ENCODE results near the gene C3orf49. TPM values are rescaled to one million over a fixed set of nuclear protein-coding genes. Genes with fewer than 3 reads are reported as not detected.
A peak's percentile ranks its signal among the peaks of the same experiment; 100 is the strongest.

Gene C3orf49
- total RNA-seq, 4 donors from 2014 or later = not detected

GRCh38 chr3:63842127-63842526 lies 23.0 kb downstream of the C3orf49 start:
- intact Hi-C loops (cut with DNase I; ENCODE audit: low total_unique reads) = no loop called here
- H3K4me3 ChIP-seq = no peak overlapping the region
- no peak overlapping the region for H3K27ac ChIP-seq
- no peak for TF ChIP-seq POLR2A (IDR thresholded peaks at IDR 0.05)
- TF ChIP-seq, protein P1, sequence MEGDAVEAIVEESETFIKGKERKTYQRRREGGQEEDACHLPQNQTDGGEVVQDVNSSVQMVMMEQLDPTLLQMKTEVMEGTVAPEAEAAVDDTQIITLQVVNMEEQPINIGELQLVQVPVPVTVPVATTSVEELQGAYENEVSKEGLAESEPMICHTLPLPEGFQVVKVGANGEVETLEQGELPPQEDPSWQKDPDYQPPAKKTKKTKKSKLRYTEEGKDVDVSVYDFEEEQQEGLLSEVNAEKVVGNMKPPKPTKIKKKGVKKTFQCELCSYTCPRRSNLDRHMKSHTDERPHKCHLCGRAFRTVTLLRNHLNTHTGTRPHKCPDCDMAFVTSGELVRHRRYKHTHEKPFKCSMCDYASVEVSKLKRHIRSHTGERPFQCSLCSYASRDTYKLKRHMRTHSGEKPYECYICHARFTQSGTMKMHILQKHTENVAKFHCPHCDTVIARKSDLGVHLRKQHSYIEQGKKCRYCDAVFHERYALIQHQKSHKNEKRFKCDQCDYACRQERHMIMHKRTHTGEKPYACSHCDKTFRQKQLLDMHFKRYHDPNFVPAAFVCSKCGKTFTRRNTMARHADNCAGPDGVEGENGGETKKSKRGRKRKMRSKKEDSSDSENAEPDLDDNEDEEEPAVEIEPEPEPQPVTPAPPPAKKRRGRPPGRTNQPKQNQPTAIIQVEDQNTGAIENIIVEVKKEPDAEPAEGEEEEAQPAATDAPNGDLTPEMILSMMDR (IDR thresholded peaks at IDR 0.05 in 4 of 5, conservative IDR thresholded peaks at IDR 0.05 in 1 of 5) = no peak
- H3K4me1 ChIP-seq = no peaks in the 10 kb centered on the region
- H3K27me3 ChIP-seq = no peaks in the 10 kb centered on the region
- no peaks in the 10 kb centered on the region for H3K36me3 ChIP-seq
- in situ Hi-C loops (cut with MboI; ENCODE audit: low sequenced_read_pairs in 4 of 4) = no loop called here
- H3K9me3 ChIP-seq = no peaks in the 10 kb centered on the region
- DNase-seq (no peak), ATAC-seq (no peak)

DNA sequence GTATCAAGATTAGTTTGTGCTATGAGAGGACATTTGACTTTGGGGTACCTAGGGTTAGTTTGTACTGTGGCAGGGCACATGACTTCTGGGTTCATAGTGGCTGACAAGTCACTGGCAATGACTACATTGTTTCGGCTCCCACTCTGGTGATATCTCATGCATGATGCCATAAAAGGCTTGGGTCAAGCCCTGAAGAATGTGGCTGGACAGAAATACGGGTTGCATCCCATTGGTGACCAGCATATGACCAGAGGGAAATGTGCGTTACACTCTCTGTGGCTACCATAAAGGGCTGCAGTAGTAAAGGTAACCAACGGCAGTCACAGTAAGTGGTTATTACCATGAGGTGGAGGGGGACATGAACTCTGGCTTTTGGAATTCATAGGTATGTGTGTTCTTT lies 26.1 kb downstream of the C3orf49 start:
- Histone ChIP-seq H3K4me3 (no peak overlapping the region), H3K36me3 (no peaks in the 10 kb centered on the region), H3K4me1 (no peaks in the 10 kb centered on the region), H3K9me3 (no peaks in the 10 kb centered on the region), H3K27ac (peak overlapping the region in 1 of 4 donors; percentile 3), H3K27me3 (no peaks in the 10 kb centered on the region)
- TF ChIP-seq POLR2A (IDR thresholded peaks at IDR 0.05) = no peak
- TF ChIP-seq, protein P1 (IDR thresholded peaks at IDR 0.05 in 4 of 5, conservative IDR thresholded peaks at IDR 0.05 in 1 of 5) = no peak
- in situ Hi-C loops (cut with MboI; ENCODE audit: low sequenced_read_pairs in 4 of 4) (no loop called here), intact Hi-C loops (cut with DNase I; ENCODE audit: low total_unique reads) (no loop called here)
- DNase-seq (no peak), ATAC-seq (no peak)

GRCh38 chr3:63847718-63848450 lies 28.8 kb downstream of the C3orf49 start:
- no peak overlapping the region for H3K4me3 ChIP-seq
- DNase-seq (no peak), ATAC-seq (no peak)
- in situ Hi-C loops (cut with MboI; ENCODE audit: low sequenced_read_pairs in 4 of 4) (no loop called here), intact Hi-C loops (cut with DNase I; ENCODE audit: low total_unique reads) (no loop called here)
- H3K4me1 ChIP-seq = no peaks in the 10 kb centered on the region
- H3K27me3 ChIP-seq = no peaks in the 10 kb centered on the region
- no peaks in the 10 kb centered on the region for H3K9me3 ChIP-seq
- no peak for TF ChIP-seq POLR2A (IDR thresholded peaks at IDR 0.05)
- TF ChIP-seq, protein P1 (IDR thresholded peaks at IDR 0.05 in 4 of 5, conservative IDR thresholded peaks at IDR 0.05 in 1 of 5) = no peak
- H3K27ac ChIP-seq = no peak overlapping the region
- no peaks in the 10 kb centered on the region for H3K36me3 ChIP-seq

DNA sequence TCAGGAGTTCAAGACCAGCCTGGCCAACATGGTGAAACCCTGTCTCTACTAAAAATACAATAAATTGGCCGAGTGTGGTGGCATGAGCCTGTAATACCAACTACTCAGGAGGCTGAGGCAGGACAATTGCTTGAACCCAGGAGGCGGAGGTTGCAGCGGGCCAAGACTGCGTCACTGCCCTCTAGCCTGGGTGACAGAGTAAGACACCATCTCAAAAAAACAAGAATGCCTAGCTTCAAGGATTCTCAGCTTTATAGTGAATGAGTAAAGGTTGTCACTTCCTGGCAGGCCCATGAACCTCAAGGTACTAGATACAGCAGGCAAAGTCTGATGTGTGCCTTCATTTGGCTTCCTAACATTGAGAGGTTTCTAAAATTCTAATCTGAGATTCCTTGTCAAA lies 30.1 kb downstream of the C3orf49 start:
- ATAC-seq (no peak), DNase-seq (no peak)
- Histone ChIP-seq H3K27me3 (no peaks in the 10 kb centered on the region), H3K36me3 (no peaks in the 10 kb centered on the region), H3K4me1 (no peaks in the 10 kb centered on the region), H3K4me3 (no peak overlapping the region), H3K27ac (no peak overlapping the region), H3K9me3 (no peaks in the 10 kb centered on the region)
- in situ Hi-C loops (cut with MboI; ENCODE audit: low sequenced_read_pairs in 4 of 4) (no loop called here), intact Hi-C loops (cut with DNase I; ENCODE audit: low total_unique reads) (no loop called here)
- no peak for TF ChIP-seq POLR2A (IDR thresholded peaks at IDR 0.05)
- TF ChIP-seq, protein P1 (IDR thresholded peaks at IDR 0.05 in 4 of 5, conservative IDR thresholded peaks at IDR 0.05 in 1 of 5) = no peak

- H3K27me3 ChIP-seq = no peaks in the 10 kb centered on the region
- intact Hi-C loops (cut with DNase I; ENCODE audit: low total_unique reads) (no loop called here), in situ Hi-C loops (cut with MboI; ENCODE audit: low sequenced_read_pairs in 4 of 4) (no loop called here)
- H3K4me1 ChIP-seq = no peaks in the 10 kb centered on the region
- H3K9me3 ChIP-seq = no peaks in the 10 kb centered on the region
- ATAC-seq (no peak), DNase-seq (no peak)
- H3K27ac ChIP-seq = no peak overlapping the region
- TF ChIP-seq, protein P1 (IDR thresholded peaks at IDR 0.05 in 4 of 5, conservative IDR thresholded peaks at IDR 0.05 in 1 of 5) = no peak
- TF ChIP-seq POLR2A (IDR thresholded peaks at IDR 0.05) = no peak
- H3K4me3 ChIP-seq = no peak overlapping the region
- H3K36me3 ChIP-seq = no peaks in the 10 kb centered on the region
Measured at GRCh38 chr3:63851287-63851686, 32.2 kb downstream of the C3orf49 start.

All from gastrocnemius medialis (tissue), 4 donors.